ENCODE results near the gene PRKN. TPM values are rescaled to one million over a fixed set of nuclear protein-coding genes. Genes with fewer than 3 reads are reported as not detected.

PRKN gene
- total RNA-seq, 1 experiment from 2014 or later, result 2.0 TPM

DNA sequence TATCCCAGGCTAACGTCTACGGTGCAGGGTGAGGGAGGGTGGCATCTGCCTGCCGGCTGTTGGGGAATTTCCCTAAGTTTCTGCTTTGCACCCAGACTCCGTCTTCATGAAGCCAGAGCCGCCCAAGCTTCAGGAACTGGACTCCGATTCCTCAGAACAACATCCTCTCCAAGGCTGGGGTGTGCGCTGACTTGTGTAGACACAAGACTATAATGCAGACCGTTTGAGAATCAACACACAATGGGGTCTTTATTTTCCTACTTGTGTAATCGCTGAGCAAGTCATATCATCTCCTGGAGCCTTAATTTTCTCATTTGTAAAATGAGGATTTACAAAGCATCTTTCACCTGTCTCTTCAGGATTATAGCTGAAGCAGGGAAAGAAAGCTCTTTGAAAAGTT is 1293.2 kb downstream of the PRKN start:
- Mint-ChIP-seq H3K36me3 (ENCODE audit: insufficient read depth in 1 of 3, low read depth in 3 of 3) (peaks cover 0 to 3% (median 2%) of the 10 kb centered on the region in 3 experiments; a peak in 4 of 7 replicates), H3K9me3 (peaks cover 4 to 8% of the 10 kb centered on the region in 2 experiments; a peak in 4 of 5 replicates), H3K4me3 (no peak overlapping the region), H3K27ac (no peak overlapping the region), H3K27me3 (ENCODE audit: low read depth) (peaks cover 6% of the 10 kb centered on the region), H3K4me1 (peaks cover 13 to 26% of the 10 kb centered on the region in 2 experiments)
- Histone ChIP-seq H3K9ac (ENCODE audit: extremely low read depth, insufficient read length, low read length) (no peak overlapping the region), H3K23me2 (ENCODE audit: insufficient read length, low read depth, low read length, poor library complexity, severe bottlenecking) (no peaks in the 10 kb centered on the region), H3K18ac (ENCODE audit: insufficient read length, low read depth, low read length) (no peak overlapping the region), H3K79me1 (ENCODE audit: insufficient read depth, low read depth, low read length, poor library complexity, severe bottlenecking) (no peaks in the 10 kb centered on the region), H3K27ac (ENCODE audit: insufficient read length, low read depth, low read length) (no peak overlapping the region), H2AFZ (ENCODE audit: low read length) (peak overlapping the region; percentile 40), H4K5ac (ENCODE audit: insufficient read length, low read depth, low read length) (no peak overlapping the region), H4K20me1 (ENCODE audit: control insufficient read depth, insufficient read depth, insufficient read length) (no peaks in the 10 kb centered on the region), H3K4me2 (ENCODE audit: insufficient read depth, insufficient read length, low read length) (no peak overlapping the region), H2BK120ac (ENCODE audit: low read depth, low read length, poor library complexity, severe bottlenecking) (no peak overlapping the region), H3K4me1 (ENCODE audit: insufficient read depth, low read length) (no peaks in the 10 kb centered on the region), H2BK5ac (ENCODE audit: insufficient read length, low read length) (no peak overlapping the region), H3K14ac (ENCODE audit: insufficient read depth, low read length) (no peak overlapping the region), H3K23ac (ENCODE audit: insufficient read length, low read depth, low read length) (no peak overlapping the region), H3K4ac (ENCODE audit: low read depth, low read length) (no peak overlapping the region), H2AK5ac (ENCODE audit: insufficient read length, low read length) (no peak overlapping the region), H2BK15ac (ENCODE audit: low read depth, low read length) (no peak overlapping the region), H4K8ac (replicated peaks; ENCODE audit: insufficient read length, low read depth, low read length) (no peak overlapping the region), H2BK12ac (ENCODE audit: insufficient read length, low read depth, low read length) (no peak overlapping the region), H3K9me3 (ENCODE audit: control insufficient read depth, low read depth, low read length) (no peaks in the 10 kb centered on the region), H2BK20ac (ENCODE audit: low read depth, low read length, poor library complexity, severe bottlenecking) (no peak overlapping the region), H3K79me2 (ENCODE audit: insufficient read depth, low read length) (no peaks in the 10 kb centered on the region), H3K27me3 (ENCODE audit: insufficient read depth, low read length) (no peaks in the 10 kb centered on the region), H3K56ac (ENCODE audit: insufficient read length, low read depth, low read length) (no peak overlapping the region), H3T11ph (ENCODE audit: low read length) (peak overlapping the region; percentile 13), H4K91ac (ENCODE audit: insufficient read length, low read depth, low read length) (no peak overlapping the region)
- no peak for DNase-seq
- WGBS (ENCODE audit: extremely low coverage, insufficient read length, low lambda C conversion rate), result no CpG with 5 or more reads among the region's 9 CpGs
- TF ChIP-seq, protein P1, sequence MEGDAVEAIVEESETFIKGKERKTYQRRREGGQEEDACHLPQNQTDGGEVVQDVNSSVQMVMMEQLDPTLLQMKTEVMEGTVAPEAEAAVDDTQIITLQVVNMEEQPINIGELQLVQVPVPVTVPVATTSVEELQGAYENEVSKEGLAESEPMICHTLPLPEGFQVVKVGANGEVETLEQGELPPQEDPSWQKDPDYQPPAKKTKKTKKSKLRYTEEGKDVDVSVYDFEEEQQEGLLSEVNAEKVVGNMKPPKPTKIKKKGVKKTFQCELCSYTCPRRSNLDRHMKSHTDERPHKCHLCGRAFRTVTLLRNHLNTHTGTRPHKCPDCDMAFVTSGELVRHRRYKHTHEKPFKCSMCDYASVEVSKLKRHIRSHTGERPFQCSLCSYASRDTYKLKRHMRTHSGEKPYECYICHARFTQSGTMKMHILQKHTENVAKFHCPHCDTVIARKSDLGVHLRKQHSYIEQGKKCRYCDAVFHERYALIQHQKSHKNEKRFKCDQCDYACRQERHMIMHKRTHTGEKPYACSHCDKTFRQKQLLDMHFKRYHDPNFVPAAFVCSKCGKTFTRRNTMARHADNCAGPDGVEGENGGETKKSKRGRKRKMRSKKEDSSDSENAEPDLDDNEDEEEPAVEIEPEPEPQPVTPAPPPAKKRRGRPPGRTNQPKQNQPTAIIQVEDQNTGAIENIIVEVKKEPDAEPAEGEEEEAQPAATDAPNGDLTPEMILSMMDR (conservative IDR thresholded peaks at IDR 0.05), result no peak
